Urothelium cell line (cell line): ENCODE results near the gene LSM14B.

Experiments used
- DNase-seq: peaks from one replicate; pipeline ENCODE4 v3.0.0; 2011; ENCODE audit warnings: low spot score, mixed read lengths
- FAIRE-seq: peaks from 2 replicates; lab custom pipeline; 2011; peaks lifted over from hg19 to GRCh38; lab: Jason Lieb, UNC

The LSM14B gene

DNA sequence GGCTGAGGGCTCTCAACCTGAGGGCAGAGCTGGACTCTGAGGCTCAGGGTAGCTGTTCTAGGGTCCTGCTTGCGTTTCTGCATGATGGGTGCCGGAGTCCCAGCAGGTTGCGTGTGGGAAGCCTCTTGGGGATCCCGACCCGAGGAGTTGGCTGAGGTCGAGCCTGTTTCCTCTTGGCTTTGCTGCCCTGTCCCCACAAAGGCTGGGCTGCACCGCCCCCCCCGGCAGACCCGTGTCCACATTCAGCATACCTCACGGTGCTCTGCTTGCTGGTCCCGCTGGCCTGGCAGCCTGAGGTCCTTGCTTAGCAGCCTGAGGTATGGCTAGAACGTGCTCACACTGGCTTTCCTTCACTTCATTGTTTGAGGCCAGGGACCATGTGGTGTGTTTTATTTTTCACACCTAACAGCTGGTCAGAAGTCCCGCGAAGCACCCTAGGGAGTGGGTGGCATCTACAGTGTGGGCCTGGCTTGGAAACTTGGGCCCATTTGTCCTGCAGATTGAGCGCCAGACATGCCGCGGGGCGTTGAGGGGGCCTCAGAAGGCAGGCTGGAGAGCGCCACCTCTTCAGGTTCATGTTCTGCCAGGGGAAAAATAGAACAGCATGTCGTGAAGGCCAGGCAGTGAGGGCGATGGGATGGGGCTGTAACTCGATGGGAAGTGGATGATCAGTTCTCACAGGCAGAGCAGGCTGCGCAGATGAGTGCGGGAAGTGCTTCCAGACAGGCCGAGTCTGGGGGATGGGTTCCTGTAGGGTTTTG lies 9.5 kb downstream of the LSM14B start:
- no peak for DNase-seq
- FAIRE-seq, result peak; percentile 37

DNA sequence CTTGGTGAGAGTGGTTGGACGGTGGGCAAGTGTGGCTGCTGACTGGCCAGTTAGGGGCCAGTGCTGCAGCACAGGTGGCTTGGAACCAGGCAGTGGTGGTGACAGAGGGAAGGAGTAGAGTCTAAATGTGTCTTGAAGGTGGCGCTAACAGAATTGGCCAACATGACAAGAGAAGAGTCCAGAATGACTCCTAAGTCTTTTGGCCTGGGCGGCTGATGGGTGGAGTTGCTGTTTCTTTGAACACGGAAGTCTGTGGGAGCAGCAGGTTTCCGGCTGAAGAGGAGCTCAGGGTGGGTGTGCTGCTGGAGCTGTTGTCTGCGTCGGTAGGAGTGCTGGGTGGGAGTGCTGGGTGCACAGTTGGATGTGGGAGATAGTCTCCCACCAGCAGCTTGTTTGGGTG lies 10.1 kb downstream of the LSM14B start:
- FAIRE-seq (no peak), DNase-seq (no peak)

DNA sequence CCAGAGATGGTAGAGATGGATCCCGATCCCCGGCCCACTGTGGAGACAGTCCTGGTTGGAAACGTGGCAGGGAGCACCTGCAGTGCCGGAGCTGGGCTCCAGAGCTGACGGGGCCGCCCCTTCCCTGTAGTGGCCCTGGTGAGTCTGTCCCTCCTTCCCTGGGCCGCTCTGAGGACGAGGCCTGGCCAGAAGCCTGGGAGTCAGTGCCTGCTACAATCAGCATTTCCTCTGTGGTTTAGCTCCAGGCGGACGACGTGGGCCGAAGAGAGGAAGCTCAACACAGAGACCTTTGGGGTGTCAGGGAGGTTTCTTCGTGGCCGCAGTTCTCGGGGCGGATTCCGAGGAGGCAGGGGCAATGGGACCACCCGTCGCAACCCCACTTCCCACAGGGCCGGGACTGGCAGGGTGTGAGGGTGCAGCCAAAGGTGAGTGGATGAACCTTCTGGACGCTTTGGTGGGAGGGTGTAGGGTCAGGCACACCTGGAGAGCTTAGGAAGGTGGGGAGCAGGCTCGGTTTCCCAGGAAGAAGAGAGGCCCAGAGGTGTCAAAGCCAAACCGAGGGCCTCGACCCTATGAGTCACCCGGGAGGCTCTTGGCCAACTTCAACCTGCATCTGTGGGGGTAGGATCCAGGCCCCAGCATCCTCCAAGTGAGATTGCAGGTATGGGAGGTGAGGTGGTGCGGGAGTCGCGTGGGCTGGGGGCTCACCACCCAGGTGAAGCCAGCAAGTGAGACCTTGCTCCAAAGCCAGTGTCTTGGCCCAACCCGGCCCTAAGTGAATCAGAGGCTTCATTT lies 11.0 kb downstream of the LSM14B start:
- DNase-seq (no peak), FAIRE-seq (no peak)

DNA sequence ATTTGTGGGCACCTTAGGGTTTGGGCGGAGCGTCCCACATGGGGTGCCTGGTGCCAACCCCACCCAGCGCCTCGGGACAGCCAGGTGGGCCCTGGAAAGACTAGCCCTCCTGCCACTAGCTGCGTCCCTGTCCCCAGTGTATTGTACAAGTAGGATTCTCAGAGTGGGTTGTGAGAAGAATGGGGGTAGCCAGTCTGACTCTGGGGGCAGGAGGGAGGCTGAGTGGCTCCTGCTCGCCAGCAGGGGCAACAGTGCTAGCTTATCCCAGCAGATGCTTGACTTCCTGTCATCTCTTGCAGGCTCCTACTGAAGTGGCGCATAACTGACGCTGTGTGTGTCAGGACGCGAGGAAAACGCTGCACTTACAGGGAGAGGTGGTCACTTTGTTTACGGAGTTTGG lies 11.6 kb downstream of the LSM14B start:
- DNase-seq, result no peak
- no peak for FAIRE-seq

DNA sequence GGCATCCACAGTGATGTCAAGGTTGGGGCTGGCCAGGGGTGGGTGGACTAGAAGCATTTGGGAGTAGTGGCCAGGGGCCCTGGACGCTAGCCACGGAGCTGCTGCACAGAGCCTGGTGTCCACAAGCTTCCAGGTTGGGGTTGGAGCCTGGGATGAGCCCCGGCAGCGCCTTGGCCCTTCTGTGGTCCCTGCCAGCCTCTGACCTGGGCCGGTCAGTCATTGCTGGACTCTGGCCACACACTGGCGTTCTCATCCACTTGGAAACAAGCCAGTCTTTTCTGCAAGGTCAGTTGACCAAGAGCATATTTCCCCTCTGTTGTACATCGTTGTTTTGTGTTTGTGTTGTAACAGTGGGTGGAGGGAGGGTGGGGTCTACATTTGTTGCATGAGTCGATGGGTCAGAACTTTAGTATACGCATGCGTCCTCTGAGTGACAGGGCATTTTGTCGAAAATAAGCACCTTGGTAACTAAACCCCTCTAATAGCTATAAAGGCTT lies 12.5 kb downstream of the LSM14B start:
- FAIRE-seq (no peak), DNase-seq (no peak)

DNA sequence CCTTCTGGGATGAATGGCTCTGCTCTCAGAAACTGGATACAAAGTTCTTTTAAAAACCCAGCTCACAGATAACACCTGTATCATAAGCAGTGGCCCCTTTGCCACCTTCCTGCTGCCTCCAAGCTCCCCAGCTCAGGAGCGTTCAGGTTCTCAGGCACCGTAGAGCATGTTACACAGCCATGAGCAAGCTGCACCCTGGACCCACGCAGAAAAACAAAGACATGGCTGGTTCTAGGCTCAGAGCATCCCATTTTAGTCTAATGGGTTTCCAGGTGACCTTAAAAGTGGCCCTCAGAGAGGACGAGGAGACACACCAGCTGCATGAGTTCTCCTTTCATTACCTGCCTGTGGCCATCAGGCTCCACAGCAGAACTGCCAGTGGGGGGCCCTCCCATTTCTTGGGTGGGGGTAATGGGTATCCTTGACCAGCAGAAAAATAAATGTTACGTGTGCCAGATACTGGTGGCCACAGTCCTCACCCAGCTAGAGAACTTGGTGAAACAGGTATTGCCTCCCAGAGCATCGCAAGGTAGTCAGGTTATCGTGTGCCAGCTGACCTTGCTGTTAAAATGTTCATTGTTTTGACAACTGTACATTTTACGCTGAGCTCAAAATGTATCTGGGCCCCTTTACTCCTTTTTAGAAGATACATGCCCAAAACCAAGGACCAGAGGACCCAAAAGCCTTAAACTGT lies 13.4 kb downstream of the LSM14B start:
- no peak for FAIRE-seq
- no peak for DNase-seq

DNA sequence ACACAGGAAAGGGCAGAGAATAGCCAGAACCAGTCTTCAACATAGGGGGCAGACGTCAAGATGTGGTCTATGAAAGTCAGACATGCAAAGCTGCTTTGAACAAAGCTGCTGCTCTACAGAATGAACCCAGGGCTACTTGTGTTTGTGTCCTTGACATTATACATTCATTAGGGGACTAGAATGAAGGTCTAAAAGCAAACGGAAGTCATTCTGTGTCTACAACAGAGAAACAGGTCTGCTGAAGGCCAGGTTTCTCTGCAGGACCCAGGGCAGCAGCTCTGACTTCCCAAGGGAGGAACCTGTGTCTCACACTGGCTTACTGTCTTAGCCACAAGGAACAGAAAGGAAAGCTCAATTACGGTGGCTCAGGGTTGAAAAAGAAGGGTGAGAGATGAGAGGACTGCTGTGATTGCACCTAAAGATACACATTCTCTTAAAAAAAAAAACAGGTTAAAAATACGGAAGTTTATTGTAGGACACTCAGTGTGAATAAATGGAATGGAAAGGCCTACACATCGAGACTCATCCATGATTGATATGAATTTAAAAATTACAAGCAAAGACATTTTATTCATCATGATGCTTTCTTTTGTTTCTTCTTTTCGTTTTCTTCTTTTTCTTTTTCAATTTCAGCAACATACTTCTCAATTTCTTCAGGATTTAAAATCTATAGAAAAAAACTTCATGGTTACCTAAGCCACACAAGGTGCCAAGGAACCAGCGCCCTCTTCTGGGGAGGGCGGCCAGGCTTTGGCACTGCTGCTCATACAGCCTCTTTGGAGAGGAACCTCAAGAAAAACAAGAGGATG lies 14.2 kb downstream of the LSM14B start:
- peak; percentile 72 for DNase-seq

DNA sequence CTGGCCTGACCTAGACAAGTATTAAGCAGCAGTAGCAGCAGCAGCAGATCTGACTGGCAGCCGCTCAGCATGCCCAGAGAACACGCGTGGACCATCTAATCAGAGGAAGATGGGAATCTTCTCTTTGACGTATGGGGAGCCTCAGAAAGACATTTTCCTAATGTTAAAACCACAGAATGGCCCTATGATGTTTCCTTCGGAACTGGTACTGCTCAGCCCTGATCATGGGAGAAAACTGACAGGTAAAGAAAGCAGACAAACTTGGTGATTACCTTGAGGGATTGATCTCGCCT lies 14.8 kb downstream of the LSM14B start:
- DNase-seq (no peak), FAIRE-seq (no peak)

More for the DNA sequence above, 14.2 kb downstream of the LSM14B start:
- no peak for FAIRE-seq

DNA sequence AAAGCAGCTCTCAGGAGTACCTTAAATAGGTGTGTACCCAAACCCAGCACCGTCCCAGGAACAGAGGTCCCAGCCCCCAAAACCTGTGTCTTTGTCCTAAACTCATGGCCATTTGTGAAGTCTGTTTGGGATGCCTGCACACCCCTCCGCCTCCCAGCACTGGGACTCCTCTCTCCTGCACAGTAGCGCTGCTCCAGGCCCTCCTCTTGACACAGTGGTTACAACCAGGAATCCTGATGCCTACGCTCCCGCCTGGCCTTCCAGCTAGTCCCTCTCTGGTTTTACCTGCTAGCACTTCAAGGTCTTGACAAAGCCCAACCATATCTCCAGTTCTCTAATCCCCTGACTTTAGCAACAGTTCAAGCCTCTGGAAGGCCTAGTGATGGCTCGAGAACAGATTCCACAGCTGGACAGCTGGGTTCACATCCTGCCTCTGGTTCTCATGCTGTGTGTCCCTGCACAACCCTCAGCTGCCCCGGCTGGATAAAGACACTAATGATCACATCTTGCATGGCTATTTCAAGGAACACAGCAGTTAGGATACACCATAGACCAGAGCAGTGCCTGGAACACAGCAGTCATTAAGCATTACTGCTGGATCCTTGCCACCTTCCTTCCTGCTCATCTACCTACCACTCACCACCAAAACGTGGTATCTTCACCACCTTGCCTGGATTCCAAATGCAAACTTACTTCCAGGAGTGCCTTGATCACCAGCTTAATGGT lies 15.4 kb downstream of the LSM14B start:
- no peak for FAIRE-seq
- no peak for DNase-seq

DNA sequence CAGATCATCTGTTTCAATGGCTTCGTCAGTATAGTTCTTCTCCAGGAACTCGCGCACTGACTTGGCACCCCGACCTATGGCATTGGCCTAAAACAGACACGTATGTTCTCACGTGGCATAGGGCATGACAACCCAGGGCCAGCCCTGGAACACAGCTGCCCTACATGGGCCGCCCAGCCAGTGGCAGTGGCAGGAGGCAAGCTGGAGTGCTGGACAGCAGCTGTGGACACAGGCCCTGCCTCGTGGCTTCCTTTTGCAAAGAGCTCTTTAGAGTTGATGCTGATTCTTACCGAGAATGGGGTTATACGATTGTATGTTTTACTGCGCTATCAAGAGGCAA lies 15.9 kb downstream of the LSM14B start:
- DNase-seq (no peak), FAIRE-seq (no peak)

DNA sequence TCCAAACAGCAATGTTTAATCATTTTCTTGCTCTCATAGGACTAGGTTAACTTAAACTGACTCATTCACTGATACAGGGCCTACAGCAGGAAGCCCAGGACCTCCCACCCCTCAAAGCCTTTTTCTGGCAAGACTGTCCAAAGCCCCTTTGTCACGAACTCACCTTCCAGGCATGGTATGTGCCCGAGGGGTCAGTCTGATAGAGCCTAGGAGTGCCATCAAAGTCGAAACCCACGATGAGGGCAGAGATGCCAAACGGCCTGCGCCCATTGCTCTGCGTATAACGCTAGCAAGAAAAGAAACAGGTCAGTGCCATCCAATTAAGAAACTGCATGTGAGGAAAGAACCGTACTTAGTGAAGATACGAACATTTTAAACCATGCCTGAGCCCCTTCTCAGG lies 16.6 kb downstream of the LSM14B start:
- FAIRE-seq, result no peak
- DNase-seq, result no peak

DNA sequence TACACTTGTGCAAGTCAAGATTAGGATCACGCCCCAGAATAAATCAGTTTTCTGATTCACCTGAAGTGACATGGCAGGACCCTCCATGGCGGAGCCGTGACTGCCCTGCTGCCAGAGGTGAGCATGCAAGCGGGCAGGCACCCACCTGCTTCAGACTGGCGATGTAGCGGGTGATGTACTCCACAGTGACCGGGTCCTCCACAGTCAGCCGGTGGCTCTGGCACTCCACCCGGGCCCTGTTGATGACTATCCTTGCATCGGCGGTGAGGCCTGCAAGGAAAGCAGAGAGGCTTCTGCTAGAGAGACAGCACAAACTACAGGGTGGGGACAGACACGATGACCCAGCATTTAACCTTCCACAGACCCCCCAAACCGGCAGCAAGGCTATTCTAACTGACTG lies 17.4 kb downstream of the LSM14B start:
- DNase-seq (no peak), FAIRE-seq (no peak)

DNA sequence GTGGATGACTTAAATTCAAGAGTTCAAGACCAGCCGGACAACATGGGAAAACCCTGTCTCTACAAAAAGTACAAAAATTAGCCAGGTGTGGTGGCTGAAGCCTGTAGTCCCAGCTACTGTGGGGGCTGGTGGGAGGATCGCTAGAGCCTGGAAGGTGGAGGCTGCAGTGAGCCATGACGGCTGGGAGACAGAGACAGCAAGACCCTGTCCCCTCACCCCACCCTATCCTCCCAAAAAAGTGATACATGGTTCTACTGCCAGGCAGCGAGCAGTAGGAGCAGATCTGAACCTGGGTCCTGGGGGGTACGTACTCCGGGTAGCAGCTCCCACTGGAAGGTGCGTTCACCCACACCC lies 18.7 kb downstream of the LSM14B start:
- no peak for DNase-seq
- FAIRE-seq, result no peak

DNA sequence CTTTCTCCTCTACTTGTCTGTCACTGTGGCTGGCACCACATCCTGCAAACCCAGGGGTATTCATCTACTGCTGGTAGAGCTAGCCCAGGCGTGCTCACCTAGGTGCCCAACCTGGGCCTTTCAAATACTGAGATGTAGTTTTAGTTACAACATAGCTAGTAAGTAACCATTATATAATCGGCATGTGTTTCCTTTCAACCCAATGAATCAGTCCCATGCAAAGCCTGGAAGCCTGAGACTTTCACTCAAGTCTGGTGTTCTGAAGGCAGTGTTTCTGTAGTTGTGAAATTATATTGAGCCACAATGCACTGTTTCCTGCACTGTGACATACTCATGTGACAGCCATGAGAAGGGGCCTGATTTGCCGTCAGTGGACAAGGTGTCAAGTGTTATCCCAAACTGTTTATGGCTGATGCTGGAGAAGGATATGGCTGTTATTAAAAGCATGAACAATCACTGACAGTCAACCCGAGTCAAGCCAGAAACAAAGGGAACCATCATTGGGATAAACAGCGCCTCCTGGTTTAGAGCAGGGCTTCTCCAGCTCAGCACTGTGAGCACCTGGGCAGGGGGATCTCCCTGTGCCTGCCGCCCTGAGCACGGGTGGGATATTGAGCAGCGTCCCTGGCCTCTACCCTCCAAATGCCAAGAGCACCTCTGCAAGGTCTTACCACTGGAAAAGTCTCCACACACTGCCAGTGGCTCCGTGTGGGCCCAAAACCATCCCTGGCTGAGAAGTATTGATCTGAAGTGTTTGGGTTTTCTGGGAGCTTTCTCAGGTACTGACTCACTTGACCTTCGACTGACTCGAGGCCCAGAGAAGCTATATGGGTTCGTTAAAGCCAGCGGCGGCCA lies 19.3 kb downstream of the LSM14B start:
- DNase-seq (peak; percentile 46), FAIRE-seq (no peak)

DNA sequence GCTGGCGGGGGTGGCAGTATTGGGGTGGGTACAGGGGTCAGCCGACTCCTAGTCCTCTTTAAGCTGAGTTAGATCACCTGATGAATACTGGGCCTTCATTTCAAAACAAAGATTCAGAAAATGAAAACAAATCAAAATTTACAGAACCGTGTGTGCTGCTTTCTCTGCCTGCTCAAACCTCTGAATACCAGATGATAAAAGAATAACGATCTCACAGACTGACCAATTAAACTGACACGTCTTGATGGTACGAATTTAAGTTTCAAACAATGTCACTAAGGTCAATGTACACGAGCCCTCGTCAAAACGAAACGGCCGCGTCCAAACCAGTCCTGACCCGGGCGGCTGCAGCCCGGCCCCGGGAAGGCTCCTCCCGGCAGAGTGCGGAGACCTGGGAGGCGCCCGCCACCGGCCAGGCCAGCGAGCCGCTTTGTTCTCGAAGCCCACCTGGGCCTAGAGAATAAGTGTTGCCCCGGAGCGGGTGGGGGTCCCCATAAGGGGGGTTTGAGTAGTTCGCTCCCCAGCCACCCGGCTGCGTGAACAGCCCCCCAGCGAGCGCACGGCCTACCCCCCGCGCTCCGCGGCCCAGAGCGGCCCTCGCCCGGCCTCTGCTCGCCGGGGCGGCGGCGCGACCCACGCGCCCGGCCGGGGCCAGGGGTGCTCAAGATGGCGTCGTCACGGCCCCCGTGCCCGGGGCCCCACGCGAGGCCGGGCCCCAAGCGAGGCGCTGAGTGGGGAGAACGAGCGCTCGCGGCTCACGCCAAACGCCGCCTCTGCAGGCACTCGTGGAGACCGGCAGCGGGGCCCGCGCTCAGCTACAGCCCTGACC lies 20.2 kb downstream of the LSM14B start:
- FAIRE-seq (no peak), DNase-seq (peak; percentile 32)

DNA sequence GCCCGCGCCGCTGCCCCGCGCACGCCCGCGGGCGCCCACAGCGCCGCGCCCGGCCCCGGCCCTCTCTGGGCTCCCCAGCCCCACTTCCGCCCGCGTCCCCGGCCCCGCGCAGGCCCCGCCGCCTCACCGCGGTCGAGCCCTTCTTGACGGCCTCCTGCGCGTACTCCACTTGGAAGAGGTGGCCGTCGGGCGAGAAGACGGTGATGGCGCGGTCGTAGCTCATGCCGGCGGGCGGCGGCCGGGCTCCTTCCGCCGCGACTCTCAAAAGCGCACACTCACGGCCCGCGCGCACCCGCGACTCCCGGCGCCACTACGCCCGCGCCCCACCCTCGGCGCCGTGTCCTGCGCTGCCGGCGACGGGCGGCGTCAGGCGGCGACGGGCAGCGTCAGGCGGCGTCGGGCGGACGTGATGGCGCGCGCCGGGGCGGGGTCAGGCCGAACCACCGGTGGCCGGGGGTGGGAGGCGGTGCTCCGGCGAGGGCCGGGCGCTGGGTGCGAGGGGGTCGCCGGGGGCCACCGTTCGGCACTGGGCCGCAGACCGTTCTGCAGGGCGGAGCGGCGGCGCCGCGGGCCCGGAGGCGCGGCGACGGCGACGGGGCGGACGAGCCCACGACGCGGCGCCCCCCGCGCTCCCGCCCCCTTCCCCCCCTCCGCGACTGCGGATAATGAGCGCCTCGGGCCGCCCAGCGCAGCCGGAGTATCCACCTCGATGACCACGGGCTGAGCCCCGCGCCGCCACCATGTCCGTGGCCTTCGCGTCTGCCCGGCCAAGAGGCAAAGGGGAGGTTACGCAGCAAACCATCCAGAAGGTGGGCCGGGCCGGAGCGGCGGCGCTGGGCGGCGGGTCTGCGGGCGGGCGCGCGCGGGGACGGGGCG lies 21.0 kb downstream of the LSM14B start, which contains the start of the genes PSMA7 and SS18L1:
Gene PSMA7, minus strand, starts transcription at position 314 of the 876 bp plus-strand sequence. Its CDS starts 91 bp downstream, at position 223.
Gene SS18L1, plus strand, starts transcription at position 689 of the 876 bp plus-strand sequence. Its CDS starts 52 bp downstream, at position 741.
- peak; percentile 93 for FAIRE-seq
- DNase-seq, result peak; percentile 99
